ENCODE measurements around the gene DHRS13.
"Not testable (repeated sequence)": the region's sequence is repeated elsewhere in the genome, so short reads cannot be mapped to it uniquely, and the experiment has no call there.

DHRS13 gene

DNA sequence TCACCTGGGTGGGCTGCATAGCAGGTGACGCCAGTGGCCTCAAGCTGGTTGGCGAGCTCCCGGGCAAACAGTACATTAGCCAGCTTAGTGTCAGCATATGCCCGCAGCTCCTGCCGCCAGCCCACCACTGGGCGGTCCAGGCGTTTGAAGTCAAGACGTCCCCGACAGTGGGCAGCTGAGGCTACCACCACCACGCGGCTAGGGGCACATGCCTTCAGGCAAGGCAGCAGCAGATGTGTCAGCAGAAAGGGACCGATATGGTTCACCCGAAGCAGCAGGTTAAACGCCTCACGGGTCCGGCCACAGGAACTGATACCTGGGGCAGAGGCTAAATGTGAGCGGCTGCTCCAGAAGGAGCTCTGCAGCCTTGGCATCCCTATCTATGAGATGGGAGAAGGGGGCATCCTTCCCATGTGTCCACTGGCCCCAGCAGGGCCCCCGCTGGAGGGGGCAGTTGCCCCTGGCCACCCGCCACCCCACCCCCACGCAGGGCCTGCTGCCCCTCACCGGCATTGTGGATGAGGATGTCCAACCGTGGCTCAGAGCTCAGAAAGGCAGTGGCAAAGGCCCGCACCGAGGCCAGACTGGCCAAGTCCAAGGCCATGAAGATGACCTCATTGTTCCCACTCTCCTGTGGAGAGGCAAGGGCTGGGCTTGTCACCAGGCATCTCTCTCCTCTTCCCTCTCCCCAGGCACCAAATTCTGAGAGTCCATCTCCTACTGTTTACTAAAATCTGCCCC, 1.7 kb downstream of the DHRS13 start:
- no peak overlapping the region for H3K4me3 ChIP-seq (ENCODE audit: low read depth in 1 of 2, low read length in 2 of 2)
- no peak overlapping the region for H3K27ac ChIP-seq (ENCODE audit: low read length)
- H3K36me3 ChIP-seq (ENCODE audit: control insufficient read depth in 1 of 2, insufficient read depth in 2 of 2, low read length in 2 of 2): peaks cover 0 to 5% of the 10 kb centered on the region in 2 donors
- no peaks in the 10 kb centered on the region for H3K27me3 ChIP-seq (ENCODE audit: low read depth, low read length)
- no peaks in the 10 kb centered on the region for H3K9me3 ChIP-seq (ENCODE audit: control insufficient read depth in 1 of 2, low read length in 2 of 2)
- peaks cover 12 to 26% of the 10 kb centered on the region in 2 donors for H3K4me1 ChIP-seq (ENCODE audit: control insufficient read depth in 1 of 2, insufficient read depth in 2 of 2, low read length in 2 of 2)

DNA sequence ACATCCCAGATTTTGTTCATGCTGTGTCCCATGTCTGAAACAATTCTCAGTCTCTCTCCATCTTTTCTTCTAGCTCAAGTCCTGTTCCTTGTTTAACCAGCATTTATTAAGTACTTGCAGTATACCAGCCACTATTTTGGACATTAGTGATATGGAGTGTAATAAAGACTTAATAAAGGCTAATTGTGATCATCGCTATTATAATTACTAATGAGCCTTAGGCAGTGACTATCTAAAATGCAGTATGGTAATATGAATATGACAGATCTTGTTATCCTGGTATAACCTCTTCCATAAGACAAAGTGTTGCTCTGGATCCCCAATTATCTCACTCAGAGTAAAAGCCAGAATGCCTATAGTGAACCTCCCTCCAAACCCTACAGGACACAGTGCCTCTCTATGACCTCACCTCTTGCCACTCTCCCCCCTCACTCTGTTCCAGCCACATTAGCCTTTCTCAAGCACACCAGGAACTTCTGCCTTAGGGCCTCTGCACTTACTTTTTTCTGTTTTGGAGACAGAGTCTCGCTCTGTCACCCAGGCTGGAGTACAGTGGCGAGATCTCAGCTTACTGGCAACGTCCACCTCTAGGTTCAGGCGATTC, 3.6 kb downstream of the DHRS13 start:
- no peaks in the 10 kb centered on the region for H3K36me3 ChIP-seq (ENCODE audit: control insufficient read depth in 1 of 2, insufficient read depth in 2 of 2, low read length in 2 of 2)
- no peaks in the 10 kb centered on the region for H3K9me3 ChIP-seq (ENCODE audit: control insufficient read depth in 1 of 2, low read length in 2 of 2)
- H3K4me3 ChIP-seq (ENCODE audit: low read depth in 1 of 2, low read length in 2 of 2): no peak overlapping the region
- H3K27me3 ChIP-seq (ENCODE audit: low read depth, low read length): no peaks in the 10 kb centered on the region
- H3K27ac ChIP-seq (ENCODE audit: low read length): no peak overlapping the region
- H3K4me1 ChIP-seq (ENCODE audit: control insufficient read depth in 1 of 2, insufficient read depth in 2 of 2, low read length in 2 of 2): peaks cover 16 to 33% of the 10 kb centered on the region in 2 donors

DNA sequence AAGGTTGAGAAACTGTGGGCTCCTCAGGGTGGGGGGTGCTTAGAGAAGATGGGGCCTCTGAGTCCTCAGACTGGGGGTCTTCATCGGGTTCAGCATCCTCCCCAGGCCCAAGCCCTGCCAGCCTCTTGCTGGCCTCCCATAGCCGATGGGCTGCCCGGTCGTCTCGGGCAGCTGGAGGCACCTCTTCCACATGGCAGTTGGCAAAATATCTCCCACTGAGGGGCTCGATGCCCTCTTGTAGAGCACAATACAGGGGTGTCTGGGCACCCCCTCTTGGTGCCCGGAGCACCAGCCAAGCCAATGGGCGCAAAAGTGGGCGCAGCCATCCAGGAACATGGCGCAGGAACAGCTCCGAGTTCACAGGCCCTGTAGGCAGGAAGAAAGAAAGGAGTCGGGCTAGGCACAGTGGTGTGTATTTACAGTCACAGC, 4.3 kb downstream of the DHRS13 start:
- peak overlapping the region; percentile 87 for H3K27ac ChIP-seq (ENCODE audit: low read length)
- H3K4me3 ChIP-seq (ENCODE audit: low read depth in 1 of 2, low read length in 2 of 2): no peak overlapping the region

DNA sequence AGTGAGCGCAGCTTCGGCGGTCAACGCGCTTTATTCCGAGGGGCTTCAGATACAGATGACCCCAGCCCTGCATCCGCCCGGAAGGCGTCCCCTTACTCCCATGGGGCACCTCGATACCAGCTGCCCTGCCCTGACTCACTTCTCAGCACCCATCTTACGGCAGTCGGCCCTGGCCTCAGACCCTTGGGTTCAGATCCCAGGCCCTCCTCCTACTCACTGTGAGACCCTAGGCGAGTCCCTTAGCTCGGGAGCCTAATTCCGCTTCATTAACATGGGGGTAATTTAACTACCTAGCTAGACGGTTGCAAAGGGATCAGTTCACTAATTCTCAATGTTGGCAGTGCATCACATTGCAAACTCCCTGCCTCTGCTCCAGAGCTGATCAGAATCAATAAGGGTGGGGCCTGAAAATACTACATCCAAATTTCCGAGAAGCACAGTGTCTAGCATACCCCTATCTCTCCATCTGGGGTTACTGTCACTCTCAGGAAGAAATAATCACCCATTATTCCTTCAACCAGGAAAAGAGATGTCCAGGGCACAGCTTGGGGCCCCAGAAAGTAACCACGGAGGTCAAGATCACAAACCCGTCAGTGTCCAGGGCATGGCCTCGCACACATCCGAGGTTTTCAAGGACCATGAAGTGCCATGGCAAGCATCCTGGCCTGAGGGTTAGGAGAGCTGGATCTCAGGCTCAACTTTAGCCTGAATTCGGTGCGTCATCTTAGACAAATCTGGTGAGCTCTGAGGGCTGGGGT, 4.9 kb downstream of the DHRS13 start:
- no peaks in the 10 kb centered on the region for H3K9me3 ChIP-seq (ENCODE audit: control insufficient read depth in 1 of 2, low read length in 2 of 2)
- no peaks in the 10 kb centered on the region for H3K36me3 ChIP-seq (ENCODE audit: control insufficient read depth in 1 of 2, insufficient read depth in 2 of 2, low read length in 2 of 2)
- peak overlapping the region; percentile 71 to 90 for H3K4me3 ChIP-seq (ENCODE audit: low read depth in 1 of 2, low read length in 2 of 2)
- H3K27me3 ChIP-seq (ENCODE audit: low read depth, low read length): no peaks in the 10 kb centered on the region
- peak overlapping the region; percentile 87 for H3K27ac ChIP-seq (ENCODE audit: low read length)
- peaks cover 12 to 28% of the 10 kb centered on the region in 2 donors for H3K4me1 ChIP-seq (ENCODE audit: control insufficient read depth in 1 of 2, insufficient read depth in 2 of 2, low read length in 2 of 2)

More for the DNA sequence above, 4.3 kb downstream of the DHRS13 start:
- Histone ChIP-seq H3K4me1 (ENCODE audit: control insufficient read depth in 1 of 2, insufficient read depth in 2 of 2, low read length in 2 of 2) (peaks cover 16 to 33% of the 10 kb centered on the region in 2 donors), H3K27me3 (ENCODE audit: low read depth, low read length) (no peaks in the 10 kb centered on the region), H3K9me3 (ENCODE audit: control insufficient read depth in 1 of 2, low read length in 2 of 2) (no peaks in the 10 kb centered on the region), H3K36me3 (ENCODE audit: control insufficient read depth in 1 of 2, insufficient read depth in 2 of 2, low read length in 2 of 2) (no peaks in the 10 kb centered on the region)

DNA sequence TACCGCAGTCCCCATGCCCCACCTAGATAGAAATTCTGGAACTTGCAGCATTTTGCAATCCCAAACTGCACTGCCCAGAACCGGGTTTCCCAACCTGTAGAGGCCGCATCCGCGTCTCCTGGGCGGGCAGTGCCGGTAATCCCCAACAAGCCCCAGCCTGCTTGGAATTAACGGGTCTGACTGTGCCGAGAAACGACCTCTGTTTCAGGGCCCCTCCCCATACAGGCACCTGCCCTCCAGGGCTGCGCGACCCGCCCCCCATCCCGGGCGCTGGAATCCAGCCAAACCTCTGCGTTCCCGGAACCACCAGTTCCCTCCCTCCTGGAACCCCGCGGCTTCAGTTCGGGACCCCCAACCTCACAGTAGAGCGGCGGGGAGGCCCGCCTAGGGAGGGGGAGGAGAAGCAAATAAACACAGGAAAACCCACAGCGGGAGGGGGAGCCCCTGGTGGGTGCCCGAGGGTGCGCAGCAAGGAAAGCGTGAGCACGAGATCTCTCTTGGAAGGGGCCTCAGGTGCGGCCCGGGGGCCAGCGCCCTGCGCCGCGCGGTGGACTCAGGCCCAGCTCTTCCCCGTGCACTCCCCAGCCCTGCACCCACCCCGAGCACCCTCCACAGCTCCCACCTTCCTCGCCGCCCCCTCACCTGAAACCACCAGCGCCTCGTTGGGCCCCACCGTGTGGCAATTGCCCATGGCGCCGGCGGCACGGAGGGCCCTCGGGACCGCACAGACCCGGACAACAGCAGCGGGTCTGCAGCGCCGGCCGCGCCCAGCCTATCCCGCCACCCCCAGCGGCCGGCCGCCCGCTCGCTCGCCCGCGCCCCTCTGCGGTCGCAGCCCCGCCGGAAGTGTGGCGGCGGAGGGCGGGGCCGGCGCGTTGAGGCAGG, 5.8 kb downstream of the DHRS13 start, which contains the start of gene FLOT2:
Gene FLOT2 (minus strand): TSS at position 850 of the 885 bp plus-strand sequence. CDS start 159 bp downstream, at position 691.
- H3K27ac ChIP-seq (ENCODE audit: low read length): peak within 1 kb of the TSS; percentile 87
- H3K4me3 ChIP-seq (ENCODE audit: low read depth in 1 of 2, low read length in 2 of 2): peak within 1 kb of the TSS; percentile 71 to 90
- no peaks in the 10 kb centered on the region for H3K36me3 ChIP-seq (ENCODE audit: control insufficient read depth in 1 of 2, insufficient read depth in 2 of 2, low read length in 2 of 2)
- no peaks in the 10 kb centered on the region for H3K27me3 ChIP-seq (ENCODE audit: low read depth, low read length)
- peaks cover 12 to 28% of the 10 kb centered on the region in 2 donors for H3K4me1 ChIP-seq (ENCODE audit: control insufficient read depth in 1 of 2, insufficient read depth in 2 of 2, low read length in 2 of 2)
- no peaks in the 10 kb centered on the region for H3K9me3 ChIP-seq (ENCODE audit: control insufficient read depth in 1 of 2, low read length in 2 of 2)

DNA sequence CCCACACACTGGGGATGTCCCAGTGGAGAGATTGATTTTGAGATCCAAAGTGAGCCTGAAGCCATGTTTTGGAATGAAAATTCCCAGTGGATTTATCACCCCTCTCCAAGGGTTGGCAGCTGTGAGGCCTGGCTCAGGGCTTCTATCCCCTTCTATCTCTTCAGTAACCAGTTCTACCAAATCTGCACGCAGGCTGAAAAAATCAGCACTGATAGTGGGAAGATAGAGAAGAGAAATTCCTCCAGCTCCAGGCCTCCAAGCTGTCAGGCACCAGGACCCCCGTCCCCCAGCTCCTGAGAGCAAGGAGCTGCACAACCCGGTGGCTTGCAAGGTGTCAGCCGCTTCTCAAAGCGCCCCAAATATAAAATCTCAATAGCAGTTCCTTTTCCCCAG, 6.4 kb downstream of the DHRS13 start:
- H3K4me3 ChIP-seq (ENCODE audit: low read depth in 1 of 2, low read length in 2 of 2): peak overlapping the region; percentile 71 to 90
- H3K9me3 ChIP-seq (ENCODE audit: control insufficient read depth in 1 of 2, low read length in 2 of 2): no peaks in the 10 kb centered on the region
- H3K27ac ChIP-seq (ENCODE audit: low read length): peak overlapping the region; percentile 87
- no peaks in the 10 kb centered on the region for H3K27me3 ChIP-seq (ENCODE audit: low read depth, low read length)
- H3K36me3 ChIP-seq (ENCODE audit: control insufficient read depth in 1 of 2, insufficient read depth in 2 of 2, low read length in 2 of 2): peaks cover 0 to 5% of the 10 kb centered on the region in 2 donors
- H3K4me1 ChIP-seq (ENCODE audit: control insufficient read depth in 1 of 2, insufficient read depth in 2 of 2, low read length in 2 of 2): peaks cover 7 to 25% of the 10 kb centered on the region in 2 donors

DNA sequence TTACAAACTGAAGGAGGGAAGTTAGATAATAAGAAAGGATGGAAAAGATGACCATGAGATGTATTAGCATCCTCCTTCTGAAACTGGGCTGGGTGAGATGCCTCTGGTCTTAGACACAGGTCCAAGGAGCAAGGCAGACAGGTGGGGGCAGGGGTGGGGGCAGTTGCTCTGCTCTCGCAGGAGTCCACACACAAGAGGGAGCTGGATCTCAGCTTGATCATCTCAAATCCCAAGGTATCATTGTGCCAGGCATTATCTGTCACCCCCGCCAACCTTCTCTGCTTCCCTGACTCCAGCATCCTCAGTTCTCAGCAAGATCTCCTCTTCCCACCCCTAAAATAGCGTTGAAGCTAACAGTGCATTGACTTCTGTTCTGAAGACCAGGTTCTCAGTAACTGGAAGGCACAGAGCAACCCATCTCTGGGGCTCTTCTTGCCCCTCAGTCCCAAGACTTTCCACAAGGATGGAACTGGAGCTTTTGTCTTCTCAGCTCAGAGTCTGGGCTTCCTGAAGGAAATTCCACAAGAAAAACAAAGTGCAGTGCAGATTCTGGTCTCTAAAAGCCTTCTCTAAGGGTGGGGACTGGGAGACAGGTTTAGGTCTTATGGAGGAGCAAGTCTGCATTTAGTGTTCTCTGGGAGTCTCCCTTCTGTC, 7.0 kb downstream of the DHRS13 start:
- Histone ChIP-seq H3K27me3 (ENCODE audit: low read depth, low read length) (no peaks in the 10 kb centered on the region), H3K4me3 (ENCODE audit: low read depth in 1 of 2, low read length in 2 of 2) (peak overlapping the region; percentile 71 to 90), H3K27ac (ENCODE audit: low read length) (peak overlapping the region; percentile 87), H3K36me3 (ENCODE audit: control insufficient read depth in 1 of 2, insufficient read depth in 2 of 2, low read length in 2 of 2) (peaks cover 0 to 6% of the 10 kb centered on the region in 2 donors), H3K4me1 (ENCODE audit: control insufficient read depth in 1 of 2, insufficient read depth in 2 of 2, low read length in 2 of 2) (peaks cover 7 to 25% of the 10 kb centered on the region in 2 donors), H3K9me3 (ENCODE audit: control insufficient read depth in 1 of 2, low read length in 2 of 2) (no peaks in the 10 kb centered on the region)

DNA sequence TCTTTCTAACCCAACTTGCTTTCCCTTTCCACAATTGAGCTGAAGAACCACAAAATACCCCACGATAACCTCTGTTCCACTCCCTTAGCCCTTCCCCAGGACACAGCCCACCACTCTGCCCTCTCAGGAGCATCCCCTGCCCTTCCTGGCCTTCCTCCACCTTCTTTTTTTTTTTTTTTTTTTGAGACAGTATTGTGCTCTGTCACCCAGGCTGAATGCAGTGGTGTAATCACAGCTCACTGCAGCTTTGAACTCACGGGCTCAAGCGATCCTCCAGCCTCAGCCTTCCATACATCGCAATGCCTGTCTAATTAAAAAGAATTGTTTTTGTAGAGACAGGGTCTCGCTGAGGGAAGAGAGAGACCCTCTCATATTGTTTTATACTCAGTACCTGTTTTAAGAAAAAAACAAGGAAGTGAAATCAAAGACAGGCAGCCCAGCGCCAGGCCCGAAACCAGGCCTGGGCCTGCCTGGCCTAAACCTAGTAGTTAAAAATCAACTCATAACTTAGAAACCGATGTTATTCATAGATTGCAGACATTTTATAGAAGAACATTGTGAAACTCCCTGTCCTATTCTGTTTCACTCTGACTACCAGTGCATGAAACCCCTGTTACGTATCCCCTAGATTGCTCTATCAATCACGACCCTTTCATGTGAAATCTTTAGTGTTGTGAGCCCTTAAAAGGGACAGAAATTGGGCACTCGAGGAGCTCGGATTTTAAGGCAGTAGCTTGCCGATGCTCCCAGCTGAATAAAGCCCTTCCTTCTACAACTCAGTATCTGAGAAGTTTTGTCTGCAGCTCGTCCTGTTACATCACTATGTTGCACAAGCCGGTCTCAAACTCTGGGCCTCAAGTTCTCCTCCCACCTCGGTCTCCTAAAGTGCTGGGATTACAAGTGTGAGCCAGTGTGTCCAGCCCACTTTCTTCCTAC, 9.4 kb downstream of the DHRS13 start:
- H3K27ac ChIP-seq (ENCODE audit: low read length): peak overlapping the region; percentile 72
- H3K4me1 ChIP-seq (ENCODE audit: control insufficient read depth in 1 of 2, insufficient read depth in 2 of 2, low read length in 2 of 2): peaks cover 7 to 25% of the 10 kb centered on the region in 2 donors
- not testable (repeated sequence) for H3K9me3 ChIP-seq (ENCODE audit: control insufficient read depth in 1 of 2, low read length in 2 of 2); H3K27me3 ChIP-seq (ENCODE audit: low read depth, low read length); H3K36me3 ChIP-seq (ENCODE audit: control insufficient read depth in 1 of 2, insufficient read depth in 2 of 2, low read length in 2 of 2); H3K4me3 ChIP-seq (ENCODE audit: low read depth in 1 of 2, low read length in 2 of 2)

DNA sequence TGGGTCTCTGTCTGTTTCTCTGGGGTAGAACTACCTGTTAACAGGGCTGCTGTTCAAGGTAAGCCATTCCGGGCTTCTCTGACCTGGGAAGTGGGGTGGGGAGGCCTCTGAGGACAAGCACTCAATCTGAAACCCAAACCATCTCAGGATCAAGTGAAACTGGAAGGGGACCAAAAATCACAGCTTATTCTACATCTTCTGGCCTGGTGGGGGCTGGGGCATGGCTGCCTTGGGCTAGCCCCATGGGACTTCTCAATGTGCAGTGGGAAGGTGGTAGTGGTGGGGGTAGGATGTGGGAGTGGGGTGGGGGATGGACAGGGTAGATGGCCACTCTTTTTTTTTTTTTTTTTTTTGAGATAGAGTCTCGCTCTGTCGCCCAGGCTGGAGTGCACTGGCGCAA, 10.9 kb downstream of the DHRS13 start:
- peaks cover 9 to 10% of the 10 kb centered on the region in 2 donors for H3K36me3 ChIP-seq (ENCODE audit: control insufficient read depth in 1 of 2, insufficient read depth in 2 of 2, low read length in 2 of 2)
- no peak overlapping the region for H3K27ac ChIP-seq (ENCODE audit: low read length)
- no peaks in the 10 kb centered on the region for H3K9me3 ChIP-seq (ENCODE audit: control insufficient read depth in 1 of 2, low read length in 2 of 2)
- no peak overlapping the region for H3K4me3 ChIP-seq (ENCODE audit: low read depth in 1 of 2, low read length in 2 of 2)
- H3K4me1 ChIP-seq (ENCODE audit: control insufficient read depth in 1 of 2, insufficient read depth in 2 of 2, low read length in 2 of 2): peaks cover 7 to 16% of the 10 kb centered on the region in 2 donors
- no peaks in the 10 kb centered on the region for H3K27me3 ChIP-seq (ENCODE audit: low read depth, low read length)

Measured in muscle layer of duodenum (tissue), 2 donors.